ENCODE data around the gene OSBPL9. TPM values are rescaled to one million over a fixed set of nuclear protein-coding genes. Genes with fewer than 3 reads are reported as not detected.

The OSBPL9 gene
- polyA plus RNA-seq, 1 donor (not counting 4 experiments of a cell fraction or from before 2014, with no cell fraction given), result 62.7 TPM

- Histone ChIP-seq H3K79me2 (ENCODE audit: control insufficient read depth, insufficient read depth, low read length) (no peaks in the 10 kb centered on the region), H3K4me2 (ENCODE audit: control insufficient read depth, extremely low read depth, insufficient read depth, low read depth, low read length) (no peak overlapping the region), H4K20me1 (ENCODE audit: control insufficient read depth, extremely low read depth, insufficient read depth, low read length) (no peaks in the 10 kb centered on the region), H3K9ac (ENCODE audit: control insufficient read depth, extremely low read depth, insufficient read depth, low read length) (no peak overlapping the region), H3K4me3 (ENCODE audit: control insufficient read depth in 2 of 3, extremely low read depth in 1 of 3, insufficient read depth in 2 of 3, low read depth in 1 of 3, low read length in 3 of 3) (no peak overlapping the region), H3K9me1 (ENCODE audit: control insufficient read depth, extremely low read depth, insufficient read depth, low read length) (no peaks in the 10 kb centered on the region), H3K9me3 (ENCODE audit: control insufficient read depth, low read depth, low read length) (no peaks in the 10 kb centered on the region), H3K27me3 (ENCODE audit: control insufficient read depth, extremely low read depth, insufficient read depth, low read length) (no peaks in the 10 kb centered on the region), H3K36me3 (ENCODE audit: control insufficient read depth in 2 of 2, extremely low read depth in 1 of 2, insufficient read depth in 2 of 2, low read length in 2 of 2) (peaks cover 38 to 42% of the 10 kb centered on the region in 2 experiments), H2AFZ (ENCODE audit: control insufficient read depth, low read length) (no peak overlapping the region), H3K4me1 (ENCODE audit: control insufficient read depth, extremely low read depth, insufficient read depth, low read length) (no peaks in the 10 kb centered on the region), H3K27ac (ENCODE audit: control insufficient read depth, insufficient read depth, low read length) (no peak overlapping the region)
- TF ChIP-seq CTCF (optimal IDR thresholded peaks at IDR 0.05 in 1 of 3, IDR thresholded peaks at IDR 0.05 in 1 of 3, conservative IDR thresholded peaks at IDR 0.05 in 1 of 3; ENCODE audit: extremely low read depth in 1 of 3, insufficient read depth in 2 of 3, low read length in 3 of 3) (no peak), EZH2 (IDR thresholded peaks at IDR 0.05; ENCODE audit: low read length) (no peak)
- FAIRE-seq, result no peak
- dilution Hi-C loops (cut with MboI; ENCODE audit: extremely low pct_ligation_motif_present, low sequenced_read_pairs), result no loop called here
- no peak for DNase-seq (ENCODE audit: low read depth, low spot score)
Measured at GRCh38 chr1:51788938-51789337, 172.0 kb downstream of the OSBPL9 start.

- no peak overlapping the region for H2AFZ ChIP-seq (ENCODE audit: control insufficient read depth, low read length)
- no peak overlapping the region for H3K4me3 ChIP-seq (ENCODE audit: control insufficient read depth in 2 of 3, extremely low read depth in 1 of 3, insufficient read depth in 2 of 3, low read depth in 1 of 3, low read length in 3 of 3)
- H3K9me1 ChIP-seq (ENCODE audit: control insufficient read depth, extremely low read depth, insufficient read depth, low read length), result no peaks in the 10 kb centered on the region
- no peak for DNase-seq (ENCODE audit: low read depth, low spot score)
- H3K9ac ChIP-seq (ENCODE audit: control insufficient read depth, extremely low read depth, insufficient read depth, low read length), result no peak overlapping the region
- H4K20me1 ChIP-seq (ENCODE audit: control insufficient read depth, extremely low read depth, insufficient read depth, low read length), result no peaks in the 10 kb centered on the region
- H3K27me3 ChIP-seq (ENCODE audit: control insufficient read depth, extremely low read depth, insufficient read depth, low read length), result no peaks in the 10 kb centered on the region
- no peaks in the 10 kb centered on the region for H3K4me1 ChIP-seq (ENCODE audit: control insufficient read depth, extremely low read depth, insufficient read depth, low read length)
- no peaks in the 10 kb centered on the region for H3K79me2 ChIP-seq (ENCODE audit: control insufficient read depth, insufficient read depth, low read length)
- no peak for FAIRE-seq
- H3K4me2 ChIP-seq (ENCODE audit: control insufficient read depth, extremely low read depth, insufficient read depth, low read depth, low read length), result no peak overlapping the region
- no peaks in the 10 kb centered on the region for H3K9me3 ChIP-seq (ENCODE audit: control insufficient read depth, low read depth, low read length)
- dilution Hi-C loops (cut with MboI; ENCODE audit: extremely low pct_ligation_motif_present, low sequenced_read_pairs), result no loop called here
- TF ChIP-seq EZH2 (IDR thresholded peaks at IDR 0.05; ENCODE audit: low read length), result no peak
- no peak for TF ChIP-seq CTCF (optimal IDR thresholded peaks at IDR 0.05 in 1 of 3, IDR thresholded peaks at IDR 0.05 in 1 of 3, conservative IDR thresholded peaks at IDR 0.05 in 1 of 3; ENCODE audit: extremely low read depth in 1 of 3, insufficient read depth in 2 of 3, low read length in 3 of 3)
- no peak overlapping the region for H3K27ac ChIP-seq (ENCODE audit: control insufficient read depth, insufficient read depth, low read length)
- peaks cover 36 to 45% of the 10 kb centered on the region in 2 experiments for H3K36me3 ChIP-seq (ENCODE audit: control insufficient read depth in 2 of 2, extremely low read depth in 1 of 2, insufficient read depth in 2 of 2, low read length in 2 of 2)
Measured at GRCh38 chr1:51789342-51789741, 172.4 kb downstream of the OSBPL9 start.

Measured in keratinocyte (primary cell).